Stimulated activated CD4-positive, alpha-beta T cell treated with anti-CD3 and anti-CD28 coated beads, TNF-alpha, amount 100 ng/mL, for 4 hours (primary cell): ENCODE data around the gene PLEKHN1.
"Not testable (repeated sequence)": the region's sequence is repeated elsewhere in the genome, so short reads cannot be mapped to it uniquely, and the experiment has no call there.

ENCODE experiments used
- DNase-seq, 3 experiments: peaks; one replicate each; pipeline ENCODE4 v3.0.0-alpha.2; 2020; ENCODE audit warnings: low read depth in 3 of 3

PLEKHN1 gene

GRCh38 chr1:995665-996633, 29.7 kb downstream of the PLEKHN1 start:
- no peak for DNase-seq

GRCh38 chr1:996851-997712, 30.8 kb downstream of the PLEKHN1 start:
- DNase-seq: no peak

- DNase-seq: no peak
Observed at GRCh38 chr1:997713-997992, 31.4 kb downstream of the PLEKHN1 start.

- no peak for DNase-seq
Observed at GRCh38 chr1:997993-998744, 31.9 kb downstream of the PLEKHN1 start.

GRCh38 chr1:998745-998994, 32.4 kb downstream of the PLEKHN1 start:
- DNase-seq: no peak

GRCh38 chr1:998995-999724, 32.9 kb downstream of the PLEKHN1 start:
- no peak for DNase-seq

GRCh38 chr1:999725-1000356, 33.6 kb downstream of the PLEKHN1 start, which contains the start of gene HES4:
HES4 (minus strand) TSS chr1:1000097; CDS start chr1:999973, 124 bp downstream.
- peak; percentile 51 to 58 (median 54) for DNase-seq

GRCh38 chr1:1000357-1001056, 34.2 kb downstream of the PLEKHN1 start:
- DNase-seq: peak; percentile 43 to 66 (median 66)

- DNase-seq: no peak
Observed at GRCh38 chr1:1001057-1001783, 34.9 kb downstream of the PLEKHN1 start.

GRCh38 chr1:1003618-1004419, 37.5 kb downstream of the PLEKHN1 start:
- no peak for DNase-seq

GRCh38 chr1:1004420-1004779, 38.1 kb downstream of the PLEKHN1 start:
- no peak for DNase-seq

- DNase-seq: no peak
Observed at GRCh38 chr1:1004780-1005697, 38.8 kb downstream of the PLEKHN1 start.

- DNase-seq: no peak
Observed at GRCh38 chr1:1005774-1006304, 39.6 kb downstream of the PLEKHN1 start.

GRCh38 chr1:1006305-1007159, 40.2 kb downstream of the PLEKHN1 start:
- DNase-seq: no peak

- not testable (repeated sequence) for DNase-seq
Observed at GRCh38 chr1:1010131-1010530, 43.8 kb downstream of the PLEKHN1 start.

GRCh38 chr1:1011396-1011949, 45.2 kb downstream of the PLEKHN1 start:
- DNase-seq: no peak
